Activated CD8-positive, alpha-beta memory T cell treated with anti-CD3 and anti-CD28 coated beads, Interleukin-2, amount 10 ng/mL, durations not matched to agents 7 days and 5 days (primary cell): Measurements from ENCODE around the gene A4GALT. TPM values are rescaled to one million over a fixed set of nuclear protein-coding genes. Genes with fewer than 3 reads are reported as not detected.
"Not testable (repeated sequence)": the region's sequence is repeated elsewhere in the genome, so short reads cannot be mapped to it uniquely, and the experiment has no call there.

Experiments
- ATAC-seq: fragments of 150-1000 bp; cut with Tn5 transposase; one replicate; pipeline ENCODE4 v1.10.0; 2021; ENCODE audit warnings: moderate library complexity
- CTCF ChIA-PET: fragments of 350-600 bp; sonication (Branson Sonifier 250); formaldehyde crosslinking; loops from one replicate; lab custom pipeline; 2021; ENCODE audit warnings: antibody characterized with exemption; lab: Charles Lee
- DNase-seq: peaks from one replicate; pipeline ENCODE4 v3.0.0-alpha.2; 2020
- H3K27ac Mint-ChIP-seq: one replicate; pipeline ENCODE4 v1.8.0; 2021; ENCODE audit warnings: mild to moderate bottlenecking, mixed read lengths
- H3K27me3 Mint-ChIP-seq: one replicate; pipeline ENCODE4 v1.8.0; 2021; ENCODE audit warnings: mixed read lengths
- H3K36me3 Mint-ChIP-seq: one replicate; pipeline ENCODE4 v1.8.0; 2021; ENCODE audit warnings: mild to moderate bottlenecking, mixed read lengths
- H3K4me1 Mint-ChIP-seq: one replicate; pipeline ENCODE4 v1.8.0; 2021; ENCODE audit warnings: mixed read lengths
- H3K4me3 Mint-ChIP-seq: one replicate; pipeline ENCODE4 v1.8.0; 2021; ENCODE audit warnings: mild to moderate bottlenecking, moderate library complexity, mixed read lengths
- H3K9me3 Mint-ChIP-seq: one replicate; pipeline ENCODE4 v1.8.0; 2022; ENCODE audit warnings: low read depth, mixed read lengths
- total RNA-seq, 2 experiments: library from RNA; stranded (reverse); gene quantifications; one replicate each; pipeline ENCODE4 v1.2.3, GENCODE V29; 2021

A4GALT gene
- total RNA-seq, 2 experiments from 2014 or later, result 0.52 to 0.61 TPM

DNA sequence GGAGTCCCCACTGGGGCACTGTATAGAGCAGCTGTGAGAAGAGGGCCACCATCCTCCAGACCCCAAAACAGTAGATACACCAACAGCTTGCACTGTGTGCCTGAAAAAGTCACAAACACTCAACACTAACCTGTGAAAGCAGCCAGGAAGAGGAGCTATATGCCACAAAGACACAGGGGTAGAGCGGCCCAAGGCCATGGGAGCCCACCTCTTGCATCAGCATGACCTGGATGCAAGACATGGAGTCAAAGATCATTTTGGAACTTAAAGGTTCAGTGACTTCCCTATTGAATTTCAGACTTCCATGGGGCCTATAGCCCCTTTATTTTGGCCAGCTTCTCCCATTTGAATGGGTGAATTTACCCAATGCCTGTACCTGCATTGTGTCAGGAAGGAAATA is 41.8 kb downstream of the A4GALT start:
- CTCF ChIA-PET, result no interaction called here
- H3K9me3 Mint-ChIP-seq, result peaks cover 6% of the 10 kb centered on the region
- H3K4me1 Mint-ChIP-seq, result no peaks in the 10 kb centered on the region
- DNase-seq (no peak), ATAC-seq (no peak)
- H3K27ac Mint-ChIP-seq, result no peak overlapping the region
- H3K27me3 Mint-ChIP-seq, result peaks cover 2% of the 10 kb centered on the region
- H3K4me3 Mint-ChIP-seq, result no peak overlapping the region
- peaks cover 1% of the 10 kb centered on the region for H3K36me3 Mint-ChIP-seq

- H3K4me1 Mint-ChIP-seq, CTCF ChIA-PET, H3K27ac Mint-ChIP-seq, H3K9me3 Mint-ChIP-seq, H3K36me3 Mint-ChIP-seq, ATAC-seq, H3K27me3 Mint-ChIP-seq, DNase-seq, H3K4me3 Mint-ChIP-seq: not testable (repeated sequence)
These were observed 42.7 kb downstream of the A4GALT start for GRCh38 chr22:42677936-42678335.

DNA sequence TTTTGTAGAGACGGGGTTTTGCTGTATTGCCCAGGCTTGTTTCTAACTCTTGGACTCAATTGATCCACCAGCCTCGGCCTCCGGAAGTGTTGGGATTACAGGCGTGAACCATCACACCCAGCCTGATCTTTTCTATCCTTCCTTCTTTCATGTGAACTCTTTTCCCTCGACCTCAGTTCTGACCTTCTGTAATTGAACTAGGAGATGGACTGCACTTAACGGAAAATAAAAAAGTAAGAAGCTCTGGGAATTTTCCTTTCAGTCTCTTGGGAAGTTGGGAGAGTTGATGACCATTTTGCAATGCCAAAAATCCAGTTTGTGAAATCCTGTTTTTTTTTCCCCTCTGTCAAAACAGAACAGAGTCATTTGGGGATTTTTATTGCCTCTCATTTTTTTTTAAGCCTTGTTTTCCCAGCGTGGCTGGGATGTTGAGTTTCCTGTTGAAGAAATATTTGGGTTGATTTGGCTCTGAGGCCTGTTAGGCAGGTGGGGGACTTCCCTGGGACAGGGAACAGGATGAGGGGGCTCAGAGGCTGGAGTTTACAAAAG is 44.5 kb downstream of the A4GALT start:
- H3K27me3 Mint-ChIP-seq, result peaks cover 2% of the 10 kb centered on the region
- peaks cover 4% of the 10 kb centered on the region for H3K4me1 Mint-ChIP-seq
- DNase-seq (no peak), ATAC-seq (no peak)
- peaks cover 1% of the 10 kb centered on the region for H3K36me3 Mint-ChIP-seq
- no peak overlapping the region for H3K4me3 Mint-ChIP-seq
- CTCF ChIA-PET, result interaction anchor here (1.2 kb wide), 1 partner anchor 55 kb away, joined by 3 read pairs; no protein-coding TSS in a partner anchor
- H3K27ac Mint-ChIP-seq, result no peak overlapping the region
- peaks cover 6% of the 10 kb centered on the region for H3K9me3 Mint-ChIP-seq

DNA sequence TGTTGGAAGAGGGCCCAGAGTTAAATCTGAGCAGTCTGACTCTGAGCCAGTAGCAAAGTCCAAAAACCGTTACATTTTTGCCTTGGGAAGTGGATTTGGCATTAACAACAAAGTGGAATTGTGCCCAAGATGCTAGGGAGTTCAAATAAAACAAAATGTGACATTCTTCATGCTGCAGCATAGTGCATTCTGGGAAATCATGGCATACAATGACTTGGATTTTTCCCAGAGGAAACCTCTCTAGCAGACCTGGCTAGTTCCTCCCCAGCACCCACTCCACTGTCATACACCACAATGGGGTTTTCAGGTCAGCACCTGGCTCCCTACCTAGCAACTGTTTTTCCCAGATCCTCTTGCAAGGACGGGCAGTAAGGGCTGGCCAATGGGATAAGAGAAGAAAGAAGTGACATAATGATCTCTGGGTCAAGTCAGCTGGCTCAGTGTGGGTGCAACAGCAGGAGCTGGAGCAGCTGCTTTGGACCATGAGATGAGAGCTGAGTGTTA is 46.7 kb downstream of the A4GALT start:
- Mint-ChIP-seq H3K4me3 (no peak overlapping the region), H3K9me3 (peaks cover 4% of the 10 kb centered on the region), H3K27me3 (no peaks in the 10 kb centered on the region), H3K36me3 (no peaks in the 10 kb centered on the region), H3K27ac (no peak overlapping the region), H3K4me1 (peaks cover 13% of the 10 kb centered on the region)
- CTCF ChIA-PET, result no interaction called here
- DNase-seq (no peak), ATAC-seq (no peak)

- H3K27me3 Mint-ChIP-seq, ATAC-seq, DNase-seq, H3K36me3 Mint-ChIP-seq, H3K27ac Mint-ChIP-seq, H3K9me3 Mint-ChIP-seq, H3K4me3 Mint-ChIP-seq: not testable (repeated sequence)
- peaks cover 13% of the 10 kb centered on the region for H3K4me1 Mint-ChIP-seq
- CTCF ChIA-PET, result interaction anchor here (1.1 kb wide), 1 partner anchor 11 kb away, joined by 3 read pairs; no protein-coding TSS in a partner anchor
These were observed 47.6 kb downstream of the A4GALT start for GRCh38 chr22:42673071-42673470.

DNA sequence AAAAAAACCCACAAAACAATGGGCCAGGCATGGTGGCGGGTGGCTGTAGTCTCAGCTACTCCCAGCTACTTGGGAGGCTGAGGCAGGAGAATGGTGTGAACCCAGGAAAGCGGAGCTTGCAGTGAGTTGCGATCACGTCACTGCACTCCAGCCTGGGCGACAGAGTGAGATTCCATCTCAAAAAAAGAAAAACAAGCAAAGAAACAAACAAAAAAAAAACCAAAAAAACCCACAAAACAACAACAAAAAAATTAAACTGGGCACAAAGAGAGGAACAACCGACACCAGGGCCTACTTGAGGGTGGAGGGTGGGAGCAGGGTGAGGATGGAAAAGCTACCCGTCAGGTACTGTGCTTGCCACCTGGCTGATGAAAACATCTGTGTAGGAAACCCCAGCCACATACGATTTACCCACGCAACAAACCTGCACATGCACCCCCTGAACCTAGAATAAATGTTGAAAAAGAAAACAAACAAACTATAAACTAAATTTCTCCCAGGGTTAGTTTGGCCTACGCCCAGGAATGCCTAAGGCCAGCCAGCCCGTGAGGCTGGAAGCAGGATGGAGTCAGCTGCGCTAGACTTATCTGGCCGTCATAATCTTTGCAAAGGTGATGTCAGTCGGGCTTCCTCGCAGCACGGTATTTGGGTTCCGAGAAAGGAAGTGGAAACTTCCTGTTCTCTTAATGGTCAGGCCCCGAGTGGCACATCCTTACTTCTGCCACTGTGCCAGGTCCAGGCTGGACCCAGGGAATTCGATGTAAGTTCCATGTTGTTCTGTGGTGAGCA is 49.6 kb downstream of the A4GALT start:
- H3K4me1 Mint-ChIP-seq, result peaks cover 13% of the 10 kb centered on the region
- CTCF ChIA-PET, result no interaction called here
- H3K36me3 Mint-ChIP-seq, result no peaks in the 10 kb centered on the region
- peak; percentile 61 for ATAC-seq
- peaks cover 2% of the 10 kb centered on the region for H3K27me3 Mint-ChIP-seq
- DNase-seq, result peak; percentile 52
- no peak overlapping the region for H3K4me3 Mint-ChIP-seq
- peak overlapping the region; percentile 42 for H3K27ac Mint-ChIP-seq
- no peaks in the 10 kb centered on the region for H3K9me3 Mint-ChIP-seq

- ATAC-seq, result no peak
- CTCF ChIA-PET, result no interaction called here
- H3K4me3 Mint-ChIP-seq, result no peak overlapping the region
- no peak overlapping the region for H3K27ac Mint-ChIP-seq
- peaks cover 2% of the 10 kb centered on the region for H3K27me3 Mint-ChIP-seq
- H3K9me3 Mint-ChIP-seq, result no peaks in the 10 kb centered on the region
- H3K36me3 Mint-ChIP-seq, result no peaks in the 10 kb centered on the region
- no peak for DNase-seq
- peaks cover 13% of the 10 kb centered on the region for H3K4me1 Mint-ChIP-seq
These were observed 50.6 kb downstream of the A4GALT start for GRCh38 chr22:42670046-42670445.

DNA sequence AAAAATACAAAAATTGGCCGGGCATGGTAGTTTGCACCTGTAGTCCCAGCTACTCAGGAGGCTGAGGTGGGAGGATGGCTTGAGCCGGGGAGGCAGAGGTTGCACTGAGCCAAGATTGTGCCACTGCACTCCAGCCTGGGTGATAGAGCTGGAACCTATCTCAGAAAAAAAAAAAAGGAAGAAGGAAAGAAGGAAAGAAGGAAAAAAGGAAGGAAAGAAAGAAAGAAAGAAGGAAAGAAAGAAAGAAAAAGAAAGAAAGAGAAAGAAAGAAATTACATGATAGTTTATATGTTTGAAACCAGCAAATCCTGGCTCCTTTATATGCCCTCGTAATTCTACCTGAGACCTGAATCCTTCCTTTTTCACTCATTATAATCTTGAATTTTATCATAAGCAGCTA is 54.3 kb downstream of the A4GALT start:
- not testable (repeated sequence) for H3K9me3 Mint-ChIP-seq, DNase-seq, H3K36me3 Mint-ChIP-seq, H3K4me3 Mint-ChIP-seq, ATAC-seq, H3K27ac Mint-ChIP-seq
- Mint-ChIP-seq H3K27me3 (peaks cover 11% of the 10 kb centered on the region), H3K4me1 (peaks cover 12% of the 10 kb centered on the region)
- CTCF ChIA-PET, result interaction anchor here (0.9 kb wide), 1 partner anchor 45 kb away, joined by 3 read pairs; no protein-coding TSS in a partner anchor

DNA sequence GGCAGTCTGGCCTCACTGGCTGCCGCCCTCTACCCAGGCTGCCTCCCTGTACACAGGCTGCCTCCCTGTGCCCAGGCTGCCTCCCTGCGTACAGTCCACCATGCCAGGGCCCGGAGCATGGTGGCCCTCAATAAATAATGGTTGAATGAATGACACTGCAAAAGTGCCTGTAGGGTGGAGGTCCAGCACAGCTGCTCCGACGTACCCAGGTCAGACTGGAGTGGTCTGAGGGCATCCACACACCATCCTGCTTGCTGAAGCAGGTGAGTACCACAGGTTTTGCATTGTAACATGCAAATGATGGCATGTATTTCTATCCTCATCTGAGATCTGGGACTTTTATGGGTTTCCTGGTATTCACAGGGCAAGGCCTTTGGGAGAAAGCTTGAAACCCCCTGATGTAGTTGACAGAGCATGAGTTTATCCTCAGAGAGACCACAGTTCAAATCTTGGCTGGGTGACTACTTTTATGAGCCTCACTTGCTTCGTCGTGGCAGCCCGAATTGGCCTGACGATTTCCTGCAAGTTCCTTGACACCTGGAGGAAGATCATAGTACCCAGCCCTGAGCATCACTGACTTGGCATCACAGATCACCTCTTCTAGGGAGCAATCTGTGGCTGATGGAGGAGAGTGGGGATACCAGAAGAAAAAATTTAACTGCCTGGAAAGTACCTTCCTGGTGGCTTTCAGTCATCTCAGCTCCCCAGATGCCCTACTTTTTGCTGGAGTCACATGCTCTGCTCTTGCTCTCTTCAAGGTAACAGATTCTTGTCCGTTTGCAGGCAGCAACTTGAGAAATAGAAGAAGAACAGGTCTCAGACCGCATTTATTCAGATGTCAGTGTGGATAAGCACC is 55.5 kb downstream of the A4GALT start:
- Mint-ChIP-seq H3K27ac (no peak overlapping the region), H3K4me1 (peaks cover 1% of the 10 kb centered on the region), H3K27me3 (peaks cover 13% of the 10 kb centered on the region), H3K4me3 (no peak overlapping the region), H3K36me3 (no peaks in the 10 kb centered on the region), H3K9me3 (no peaks in the 10 kb centered on the region)
- CTCF ChIA-PET, result no interaction called here
- ATAC-seq (no peak), DNase-seq (no peak)

GRCh38 chr22:42661985-42662831 is 58.5 kb downstream of the A4GALT start:
- H3K4me1 Mint-ChIP-seq, result no peaks in the 10 kb centered on the region
- H3K27ac Mint-ChIP-seq, result no peak overlapping the region
- H3K27me3 Mint-ChIP-seq, result peaks cover 18% of the 10 kb centered on the region
- H3K4me3 Mint-ChIP-seq, result peak overlapping the region; percentile 39
- DNase-seq, result peak; percentile 83
- no peaks in the 10 kb centered on the region for H3K36me3 Mint-ChIP-seq
- H3K9me3 Mint-ChIP-seq, result no peaks in the 10 kb centered on the region
- peak; percentile 93 for ATAC-seq
- CTCF ChIA-PET, result interaction anchor here (0.9 to 1.4 kb wide), 2 partner anchors 13 to 22 kb away, joined by 3 to 4 read pairs; partner anchors contain the start of genes ATP5MGL and CYB5R3

DNA sequence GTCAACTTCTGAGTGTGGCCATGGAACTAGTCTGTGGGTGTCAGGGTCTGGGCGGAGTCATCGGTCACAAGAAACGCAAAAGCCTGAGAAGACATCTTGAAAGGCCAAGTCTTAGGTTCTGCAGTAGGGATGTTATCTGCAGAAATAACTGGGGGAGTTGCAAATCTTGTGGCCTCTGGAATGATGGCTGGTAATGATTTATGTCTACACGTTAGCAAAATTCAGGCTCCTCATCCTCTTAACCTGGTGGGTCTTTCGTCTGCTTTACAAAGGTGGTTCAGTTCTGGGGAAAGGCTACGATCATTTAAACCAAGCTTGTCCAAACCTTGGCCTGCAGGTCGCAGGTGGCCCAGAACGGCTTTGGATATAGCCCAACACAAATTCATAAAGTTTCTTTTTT is 64.1 kb downstream of the A4GALT start:
- no peak overlapping the region for H3K4me3 Mint-ChIP-seq

DNA sequence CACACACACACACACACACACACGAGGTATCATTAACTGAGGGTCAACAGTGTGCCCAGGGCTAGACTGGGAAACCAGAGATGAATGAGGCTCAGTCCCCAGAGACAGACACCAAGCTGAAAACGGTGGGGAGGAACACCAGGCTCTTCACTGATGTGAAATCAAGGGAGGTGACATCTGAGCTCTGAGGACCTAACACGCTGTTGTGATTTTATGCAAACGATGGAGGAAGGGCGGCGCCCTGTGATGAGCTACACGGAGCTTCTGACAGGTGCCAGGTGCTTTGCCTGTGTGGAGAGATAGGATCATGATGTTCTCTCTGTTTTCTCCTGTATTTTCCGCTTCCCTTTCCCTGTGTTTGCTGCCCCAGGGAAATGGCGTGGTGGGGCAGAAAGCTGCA is 65.0 kb downstream of the A4GALT start:
- ATAC-seq (no peak), DNase-seq (no peak)
- Mint-ChIP-seq H3K9me3 (no peaks in the 10 kb centered on the region), H3K4me3 (no peak overlapping the region), H3K27ac (no peak overlapping the region), H3K27me3 (peaks cover 10% of the 10 kb centered on the region), H3K4me1 (no peaks in the 10 kb centered on the region), H3K36me3 (no peaks in the 10 kb centered on the region)
- CTCF ChIA-PET, result interaction anchor here (0.7 kb wide), 1 partner anchor 68 kb away, joined by 3 read pairs; no protein-coding TSS in a partner anchor

More for the DNA sequence above, 64.1 kb downstream of the A4GALT start:
- Mint-ChIP-seq H3K9me3 (no peaks in the 10 kb centered on the region), H3K27me3 (peaks cover 10% of the 10 kb centered on the region), H3K27ac (no peak overlapping the region), H3K4me1 (no peaks in the 10 kb centered on the region), H3K36me3 (no peaks in the 10 kb centered on the region)
- DNase-seq (no peak), ATAC-seq (no peak)
- CTCF ChIA-PET, result no interaction called here
